ENCODE measurements around the gene MYG1.

GRCh38 chr12:53338017-53338416, 38.5 kb downstream of the MYG1 start:
- TF ChIP-seq GATA2 (IDR thresholded peaks at IDR 0.05; ENCODE audit: low read depth, low read length) (no peak), GATA3 (IDR thresholded peaks at IDR 0.05; ENCODE audit: low read depth, low read length) (no peak)
